GM23248 (cell line): ENCODE data around the gene CMTM6.

Source experiments
- EZH2 ChIP-seq: fragments of 200-600 bp; sonication (generic); IDR thresholded peaks from 2 replicates; pipeline ENCODE4 v1.6.1; 2018; ENCODE audit warnings: antibody characterized with exemption, mild to moderate bottlenecking; ENCODE audit not compliant: insufficient read depth, poor library complexity, severe bottlenecking
- EZH2phosphoT487 ChIP-seq: fragments of 200-600 bp; sonication (generic); IDR thresholded peaks from 2 replicates; pipeline ENCODE4 v1.6.1; 2018; ENCODE audit warnings: antibody characterized with exemption, moderate library complexity, mild to moderate bottlenecking, low read depth; ENCODE audit not compliant: insufficient read depth

- no peak for TF ChIP-seq EZH2phosphoT487
- TF ChIP-seq EZH2: no peak
These were observed 59.9 kb downstream of the CMTM6 start for GRCh38 chr3:32442766-32443165.
